DMS153 treated with DMSO at 0.1 percent for 48 hours (cell line): ENCODE measurements around the gene COL5A3.
"Not testable (repeated sequence)": the region's sequence is repeated elsewhere in the genome, so short reads cannot be mapped to it uniquely, and the experiment has no call there.

ENCODE experiments used
- DNase-seq: peaks from one replicate; lab custom pipeline; 2025; ENCODE audit not compliant: unreplicated experiment; lab: John Stamatoyannopoulos, UW

Gene COL5A3

DNA sequence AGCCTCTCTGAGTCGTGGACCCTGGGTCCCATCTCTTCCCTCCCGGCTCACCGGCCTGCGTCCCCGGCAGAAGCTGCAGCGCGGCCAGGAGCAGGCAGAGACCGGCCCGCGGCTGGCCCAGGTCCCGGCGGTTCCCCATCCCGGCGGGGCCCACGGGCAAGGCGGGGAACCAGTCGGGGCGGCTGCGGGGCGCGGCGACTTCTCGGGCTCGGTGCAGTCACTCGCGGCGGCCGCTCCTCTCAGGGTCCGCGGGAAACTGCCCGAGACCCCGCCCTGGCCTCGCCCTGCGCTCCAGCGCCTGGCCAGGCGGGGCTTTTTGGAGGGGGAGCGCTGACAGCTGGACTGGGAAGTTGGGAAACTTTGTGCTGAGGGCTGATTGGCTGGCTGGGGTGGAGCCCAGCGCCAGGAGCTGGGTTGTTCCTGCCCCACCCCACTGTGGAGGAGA is at the start of gene COL5A3:
Gene COL5A3, minus strand, starts transcription at position 258 of the 445 bp plus-strand sequence. Its CDS starts 119 bp downstream, at position 139.
- no peak for DNase-seq

DNA sequence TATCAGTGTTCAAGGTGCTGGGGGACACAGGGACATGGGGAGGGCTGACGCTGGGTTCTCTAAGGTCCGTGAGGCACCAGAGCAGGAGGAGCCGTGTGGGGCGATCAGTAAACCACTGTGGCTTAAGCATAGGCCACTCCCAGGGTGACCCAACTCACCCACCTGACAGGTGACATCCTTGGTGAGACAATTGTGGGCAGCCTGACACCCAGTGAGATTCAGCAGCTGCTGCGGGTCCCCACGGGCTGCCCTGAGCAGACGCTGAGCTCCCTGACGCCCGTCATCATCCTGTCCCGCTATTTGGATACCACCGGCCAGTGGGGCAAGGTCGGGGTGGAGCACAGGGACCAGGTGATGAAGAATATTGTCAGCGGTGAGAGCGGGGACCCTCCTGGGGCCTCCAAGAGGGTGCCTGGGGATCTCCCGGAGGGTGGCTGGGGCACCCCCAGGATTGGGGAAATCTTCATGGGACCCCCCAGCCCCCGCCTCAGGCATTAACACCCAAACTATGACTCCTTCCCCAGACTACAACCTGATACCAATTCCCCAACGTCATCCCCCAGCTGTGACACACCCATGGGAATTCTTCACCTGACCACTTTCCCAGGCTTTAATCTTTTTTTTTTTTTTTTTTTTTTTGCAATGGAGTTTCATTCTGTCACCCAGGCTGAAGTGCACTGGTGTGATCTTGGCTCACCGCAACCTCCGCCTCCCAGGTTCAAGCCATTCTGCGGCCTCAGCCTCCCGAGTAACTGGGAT is 42.5 kb upstream of the COL5A3 start:
- DNase-seq: no peak

DNA sequence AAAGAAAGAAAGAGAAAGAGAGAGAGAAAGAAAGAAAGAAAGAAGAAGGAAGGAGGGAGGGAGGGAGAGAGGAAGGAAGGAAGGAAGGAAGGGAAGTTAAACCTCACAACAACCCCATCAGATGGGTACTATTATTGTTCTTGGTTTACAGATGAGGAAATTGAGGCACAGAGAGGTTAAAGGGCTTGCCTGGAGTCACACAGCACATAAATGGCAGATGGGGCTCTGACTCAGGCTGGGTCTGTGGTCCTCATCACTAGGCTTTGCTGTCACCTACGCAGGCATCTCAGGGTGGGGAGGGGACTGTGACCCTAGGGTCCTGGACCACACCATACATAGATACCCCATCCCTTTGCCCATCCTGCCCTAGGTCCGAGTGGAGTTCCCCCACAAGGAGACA is 39.3 kb upstream of the COL5A3 start:
- no peak for DNase-seq

DNA sequence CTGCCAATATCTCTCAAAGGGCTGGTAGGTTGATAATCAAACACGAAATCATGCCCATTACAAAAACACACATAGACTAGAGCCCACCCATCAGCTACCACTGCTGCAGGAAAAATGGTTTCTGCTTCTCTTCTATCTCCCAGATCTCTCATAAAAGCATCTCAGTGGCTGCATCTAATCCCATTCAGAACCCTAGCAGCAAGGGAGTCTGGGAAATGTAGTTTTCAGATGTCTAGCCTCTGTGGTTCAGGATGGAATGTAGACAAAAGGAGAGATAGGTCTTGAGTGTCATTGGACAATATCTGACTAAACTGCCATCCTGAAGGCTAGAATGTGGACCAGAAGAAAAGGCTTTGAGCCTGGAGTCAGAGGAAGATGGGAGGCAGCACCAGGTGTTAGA is 35.1 kb upstream of the COL5A3 start:
- DNase-seq: no peak

DNA sequence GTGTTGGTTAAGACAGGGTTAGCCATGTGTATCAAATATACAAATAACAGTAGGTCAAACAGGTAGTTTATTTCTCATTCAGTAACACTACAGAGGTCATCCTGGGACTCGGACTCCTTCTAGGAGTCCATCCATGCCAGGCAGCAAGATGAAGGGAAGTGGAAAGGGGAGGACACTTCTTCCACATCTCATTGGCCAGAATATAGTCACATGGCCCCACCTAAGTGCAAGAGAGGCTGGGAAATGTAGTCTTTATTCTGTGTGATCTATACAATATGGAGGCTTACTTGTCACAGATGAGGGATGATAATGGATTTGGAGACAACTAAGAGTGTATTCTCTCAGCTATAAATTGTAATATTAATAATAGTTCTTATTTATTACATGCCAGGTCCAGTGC is 34.1 kb upstream of the COL5A3 start:
- DNase-seq: no peak

DNA sequence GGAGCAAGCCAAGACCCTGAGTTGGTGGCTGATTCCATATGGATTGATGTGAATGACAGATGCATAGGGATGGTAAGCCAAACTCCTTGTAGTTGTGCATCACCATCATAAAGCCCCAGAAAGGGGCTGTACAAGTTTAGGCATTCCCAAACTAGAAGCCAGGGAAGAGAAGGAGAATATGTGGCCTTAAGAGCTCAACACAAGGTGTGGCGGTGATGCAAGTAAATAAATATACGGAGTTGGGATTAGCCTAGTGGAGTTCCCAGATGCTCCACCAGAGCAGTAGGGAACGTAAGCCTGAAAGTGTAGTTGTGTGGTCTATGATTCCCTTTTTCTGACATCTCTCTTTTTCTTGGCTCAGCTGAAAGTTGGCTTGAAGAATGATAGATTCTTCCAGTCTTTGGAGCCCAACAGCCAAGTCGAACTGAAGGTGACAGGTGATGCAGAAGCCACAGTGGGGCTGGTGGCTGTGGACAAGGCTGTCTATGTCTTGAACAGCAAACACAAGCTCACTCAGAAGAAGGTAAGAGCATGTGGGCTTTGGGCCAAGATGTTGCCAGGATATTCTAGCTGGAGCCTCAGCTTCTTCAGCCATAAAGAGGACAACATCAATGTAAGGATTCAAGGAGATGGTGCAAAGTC is 33.1 kb upstream of the COL5A3 start:
- no peak for DNase-seq

DNA sequence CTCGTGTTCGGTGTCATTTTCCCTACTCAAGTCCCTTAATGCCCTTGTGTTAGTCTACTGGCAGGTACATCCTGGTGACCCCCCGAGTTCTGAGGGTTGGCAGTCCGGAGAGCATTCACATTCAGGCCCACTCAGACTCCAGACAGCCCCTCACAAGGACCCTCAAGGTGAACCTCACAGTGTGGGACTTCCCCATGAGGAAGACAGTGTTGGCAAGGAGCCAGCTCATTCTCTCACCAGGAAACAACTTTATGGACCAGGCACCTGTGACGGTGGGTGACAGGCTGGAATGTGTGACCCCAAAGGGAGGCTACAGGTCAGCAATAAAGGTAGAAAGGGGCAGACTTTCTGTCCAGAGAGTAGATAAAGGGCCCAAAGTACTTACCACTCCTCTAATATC is 27.5 kb upstream of the COL5A3 start:
- no peak for DNase-seq

GRCh38 chr19:10037367-10037766 is 27.1 kb upstream of the COL5A3 start:
- no peak for DNase-seq

- no peak for DNase-seq
Observed at GRCh38 chr19:10036601-10037071, 26.3 kb upstream of the COL5A3 start.

- DNase-seq: no peak
Observed at GRCh38 chr19:10033614-10034013, 23.3 kb upstream of the COL5A3 start.

DNA sequence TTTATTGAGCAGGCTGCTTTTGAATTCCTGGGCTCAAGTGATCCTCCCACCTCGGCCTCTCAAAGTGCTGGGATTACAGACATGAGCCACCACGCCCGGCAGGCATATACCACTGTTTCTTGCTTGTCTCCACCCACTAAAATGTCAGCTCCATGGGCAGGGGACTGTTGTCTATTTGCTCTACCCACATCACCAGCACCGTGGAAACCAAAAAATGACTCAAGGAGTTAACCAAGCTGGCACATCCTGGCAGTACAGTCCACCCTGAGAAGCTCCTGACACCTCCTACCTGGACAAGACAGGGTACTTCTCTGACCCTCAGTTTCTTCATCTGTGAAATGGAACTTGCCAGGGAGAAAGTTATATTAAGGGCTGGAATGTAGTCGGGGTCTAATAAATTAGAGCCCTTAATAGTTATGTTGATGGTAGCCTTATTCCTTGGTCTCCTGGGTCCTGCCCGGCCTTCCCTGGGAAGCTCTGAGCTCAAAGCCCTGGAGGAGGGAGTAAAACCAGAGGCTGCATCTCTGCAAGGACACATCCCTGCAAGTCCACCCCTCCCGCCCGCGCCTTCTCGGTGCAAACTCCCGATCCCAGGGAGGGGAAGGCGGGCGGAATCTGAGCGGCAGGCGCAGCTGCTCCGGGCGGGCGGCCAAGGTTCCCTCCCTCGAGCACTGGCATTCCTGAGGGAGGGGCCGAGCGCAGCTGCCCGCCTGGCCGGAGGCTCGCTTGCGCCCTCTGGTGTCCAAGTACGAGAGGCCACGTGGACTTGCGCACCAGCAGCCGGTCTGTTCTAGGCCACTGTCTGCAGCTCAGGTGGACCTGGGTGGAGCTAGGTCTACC is 17.1 kb upstream of the COL5A3 start:
- peak; percentile 71 for DNase-seq

GRCh38 chr19:10026744-10027143 is 16.4 kb upstream of the COL5A3 start:
- no peak for DNase-seq

- DNase-seq: not testable (repeated sequence)
Observed at GRCh38 chr19:10023096-10023495, 12.8 kb upstream of the COL5A3 start.

DNA sequence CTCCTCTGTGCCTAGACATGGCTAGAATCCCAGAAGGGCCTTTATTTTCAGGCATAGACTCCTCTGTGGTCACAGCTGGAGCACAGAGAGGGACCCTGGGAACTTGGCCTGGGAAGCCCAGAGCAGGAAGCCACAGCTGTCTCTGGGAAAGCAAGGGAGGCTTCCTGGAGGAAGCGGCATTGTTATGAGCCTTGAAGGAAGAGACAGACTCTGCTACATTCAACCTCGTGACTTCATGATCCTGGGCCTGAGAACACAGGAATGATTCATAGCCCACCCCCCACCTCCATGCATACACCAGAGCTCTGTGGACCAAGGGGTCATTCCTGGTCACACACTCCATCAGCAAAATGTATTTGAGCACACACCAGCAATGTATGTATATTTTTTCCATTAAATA is 11.6 kb upstream of the COL5A3 start:
- no peak for DNase-seq

DNA sequence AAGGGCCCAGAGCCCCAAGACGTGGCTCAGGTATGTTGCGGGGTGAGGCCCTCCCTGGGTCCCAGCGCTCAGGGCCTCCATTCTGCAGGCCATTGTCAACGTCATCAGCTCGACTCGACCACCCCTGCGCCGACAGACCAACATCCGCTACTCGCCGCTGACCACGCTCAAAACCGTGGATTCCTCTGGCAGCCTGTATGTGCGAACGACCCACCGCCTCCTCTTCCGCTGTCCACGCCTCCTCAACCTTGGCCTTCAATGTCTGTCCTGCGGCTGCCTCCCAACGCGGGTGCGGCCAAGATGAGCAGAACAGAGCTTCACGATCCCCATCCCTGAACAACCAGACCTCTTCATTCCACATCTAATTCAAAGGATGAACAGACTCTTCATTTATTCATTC is 11.1 kb upstream of the COL5A3 start:
- no peak for DNase-seq

DNA sequence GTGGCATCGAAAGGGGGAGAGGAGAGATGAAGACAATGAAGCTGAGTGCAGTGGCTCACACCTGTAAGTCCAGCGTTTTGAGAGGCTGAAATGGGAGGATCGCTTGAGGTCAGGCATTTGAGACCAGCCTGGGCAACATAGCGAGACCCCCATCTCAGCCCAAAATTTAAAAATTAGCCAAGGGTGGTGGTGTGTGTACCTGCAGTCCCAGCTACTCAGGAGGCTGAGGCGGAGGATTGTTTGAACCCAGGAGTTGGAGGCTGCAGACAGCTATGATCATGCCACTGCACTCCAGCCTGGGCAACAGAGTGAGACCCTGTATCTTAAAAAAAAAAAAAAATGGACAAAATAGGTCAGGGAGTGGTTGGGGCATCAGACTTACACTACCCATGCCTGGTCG is 10.5 kb upstream of the COL5A3 start:
- no peak for DNase-seq

DNA sequence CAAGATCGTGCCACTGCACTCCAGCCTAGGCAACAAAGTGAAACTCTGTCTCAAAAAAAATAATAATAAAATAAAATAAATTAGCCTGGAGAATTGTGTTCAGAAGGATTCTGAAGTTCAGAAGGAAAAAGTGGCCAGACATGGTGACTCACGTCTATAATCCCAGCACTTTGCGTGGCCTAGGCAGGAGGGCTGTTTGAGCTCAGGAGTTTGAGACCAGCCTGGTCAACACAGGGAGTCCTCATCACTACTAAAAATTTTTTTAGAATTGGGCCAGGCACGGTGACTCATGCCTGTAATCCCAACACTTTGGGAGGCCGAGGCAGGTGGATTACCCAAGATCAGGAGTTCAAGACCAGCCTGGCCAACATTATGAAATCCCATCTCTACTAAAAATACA is 8.9 kb upstream of the COL5A3 start:
- no peak for DNase-seq

DNA sequence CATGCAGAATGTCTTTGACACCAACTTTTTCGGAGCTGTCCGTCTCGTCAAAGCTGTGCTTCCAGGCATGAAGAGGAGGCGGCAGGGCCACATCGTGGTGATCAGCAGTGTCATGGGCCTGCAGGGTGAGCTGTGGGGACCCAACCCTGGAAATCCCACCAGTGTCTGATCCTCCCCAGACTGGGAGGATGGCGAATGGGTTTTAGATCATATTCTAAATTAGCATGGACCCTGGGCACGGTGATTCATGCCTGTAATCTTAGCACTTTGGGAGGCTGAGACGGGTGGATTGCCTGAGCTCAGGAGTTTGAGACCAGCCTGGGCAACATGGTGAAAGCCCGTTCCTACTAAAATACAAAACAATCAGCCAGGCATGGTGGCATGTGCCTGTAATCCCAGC is 8.5 kb upstream of the COL5A3 start:
- no peak for DNase-seq

DNA sequence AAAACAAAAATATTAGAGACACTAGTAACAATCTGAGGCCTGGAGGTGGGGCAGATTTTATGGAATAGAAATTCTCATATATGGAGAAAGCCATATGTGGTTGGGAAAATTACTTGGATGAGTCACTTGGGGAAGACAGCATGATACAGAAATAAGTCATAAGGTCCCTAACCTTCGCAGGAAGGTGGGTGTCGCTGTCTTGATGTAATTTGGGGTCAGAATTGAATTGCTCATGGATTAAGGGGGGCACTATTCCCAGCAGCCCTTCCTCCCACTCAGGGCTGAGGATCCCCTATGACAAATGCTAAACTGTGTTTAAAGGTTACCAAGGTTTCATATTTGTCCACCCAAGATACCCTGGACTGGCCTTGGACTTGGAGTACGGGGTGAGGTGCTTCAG is 8.0 kb upstream of the COL5A3 start:
- DNase-seq: no peak

DNA sequence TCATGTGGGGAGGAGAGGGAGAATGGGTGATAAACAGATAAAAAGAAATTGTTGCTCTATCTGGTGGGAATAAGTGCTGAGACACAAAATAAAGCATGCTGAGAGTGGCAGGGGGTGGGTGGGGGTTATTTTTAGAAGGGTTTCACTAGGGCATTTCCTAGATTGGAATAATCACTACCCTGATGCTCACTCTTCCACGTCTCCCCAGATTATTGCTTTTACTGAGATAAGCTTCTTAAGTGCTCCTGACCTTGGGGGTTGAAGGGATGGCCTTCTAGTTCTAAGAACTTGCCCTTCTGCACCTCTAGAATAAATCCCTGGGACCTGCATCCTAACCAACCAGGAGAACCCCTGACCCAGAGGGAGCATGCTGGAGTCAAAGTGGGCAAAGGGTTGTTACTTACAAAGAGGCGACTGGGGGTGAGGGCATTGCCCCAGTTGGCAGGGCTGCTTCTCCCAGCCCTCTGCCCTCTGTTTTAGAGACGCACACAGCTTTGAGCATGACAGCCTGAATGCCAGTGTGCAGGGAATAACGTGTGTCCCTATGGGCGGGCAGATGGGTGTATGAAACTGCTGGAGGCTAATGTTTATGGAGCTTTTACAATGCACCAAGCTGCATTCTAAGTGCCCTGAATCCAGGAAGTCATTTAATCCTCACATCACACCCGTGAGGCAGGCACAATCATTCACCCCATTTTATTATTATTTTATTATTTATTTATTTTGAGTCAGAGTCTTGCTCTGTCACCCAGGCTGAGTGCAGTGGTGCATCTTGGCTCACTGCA is 3.7 kb upstream of the COL5A3 start:
- DNase-seq: no peak

DNA sequence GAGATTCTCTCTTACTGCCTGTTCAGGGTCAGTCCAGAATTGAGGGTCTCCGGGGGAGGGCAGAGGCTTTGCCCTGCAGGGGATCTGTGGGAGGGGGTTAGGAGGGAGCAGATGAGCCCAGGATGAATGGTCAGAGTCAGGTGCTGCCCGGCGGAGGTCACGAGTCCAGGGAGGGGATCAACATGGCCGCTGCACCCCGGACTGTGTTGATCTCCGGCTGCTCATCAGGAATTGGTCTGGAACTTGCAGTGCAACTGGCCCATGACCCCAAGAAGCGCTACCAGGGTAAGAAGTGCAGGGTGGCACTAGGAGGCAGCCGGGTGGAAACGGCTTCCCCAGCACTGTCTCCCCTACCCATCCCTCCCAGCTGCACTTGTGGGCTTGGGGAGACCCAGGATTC is 3.0 kb upstream of the COL5A3 start, which contains the start of gene RDH8:
Gene RDH8, plus strand, starts transcription at position 168 of the 400 bp plus-strand sequence. Its CDS starts 15 bp downstream, at position 183.
- no peak for DNase-seq
